Right lobe of liver (tissue), 6 donors: ENCODE results near the gene ADGRV1. TPM values are rescaled to one million over a fixed set of nuclear protein-coding genes. Genes with fewer than 3 reads are reported as not detected.

Experiments used
- ATAC-seq, 4 donors: fragments of 200-7000 bp; cut with Tn5 transposase; one replicate each; pipeline ENCODE4 v1.9.1; 2020; ENCODE audit warnings: mild to moderate bottlenecking in 4 of 4, moderate library complexity in 4 of 4
- DNase-seq, 3 donors: peaks; one replicate each; pipeline ENCODE4 v3.0.0-alpha.2; 2020
- H3K27ac ChIP-seq, 3 donors: fragments of 200-600 bp; one replicate each; pipeline ENCODE4 v1.8.0; 2022
- H3K27me3 ChIP-seq, 2 donors: fragments of 200-600 bp; one replicate each; pipeline ENCODE4 v1.8.0; 2022
- H3K36me3 ChIP-seq, 4 donors: fragments of 200-600 bp; sonication (generic) in 1 of 4; one replicate each; pipeline versions ENCODE4 v1.5.1 to v1.8.0; 2017 to 2022; ENCODE audit warnings: control low read depth in 1 of 4
- H3K4me1 ChIP-seq, 4 donors: fragments of 200-600 bp; sonication (generic) in 1 of 4; one replicate each; pipeline versions ENCODE4 v1.5.1 to v1.8.0; 2017 to 2022; ENCODE audit warnings: control low read depth in 1 of 4
- H3K4me3 ChIP-seq, 3 donors: fragments of 200-600 bp; one replicate each; pipeline ENCODE4 v1.8.0; 2022
- H3K9me3 ChIP-seq, 4 donors: fragments of 200-600 bp; sonication (generic) in 1 of 4; one replicate each; pipeline versions ENCODE4 v1.5.1 to v1.8.0; 2017 to 2022; ENCODE audit warnings: control low read depth in 1 of 4
- CTCF ChIP-seq, 4 donors: fragments of 200-600 bp in 3 of 4; fragments of 450-650 bp in 1 of 4; IDR thresholded peaks; one replicate each; pipeline versions ENCODE4 v1.5.1 to v1.8.0; 2016 to 2022; ENCODE audit warnings: antibody characterized with exemption in 4 of 4, mild to moderate bottlenecking in 2 of 4
- POLR2A ChIP-seq: fragments of 450-650 bp; IDR thresholded peaks from one replicate; pipeline ENCODE4 v1.6.1; 2017; ENCODE audit warnings: antibody characterized with exemption, mild to moderate bottlenecking
- WGBS: methylation state at CpG from one replicate; pipeline ENCODE4 v1.1.6; 2018; ENCODE audit warnings: low coverage, low lambda C conversion rate; ENCODE audit not compliant: insufficient coverage; ENCODE audit errors: missing lambda C conversion rate; 5-methylcytosine and 5-hydroxymethylcytosine counted together
- intact Hi-C, 2 donors: fragments of 100-400 bp; cut with DNase I; formaldehyde crosslinking; loops; one replicate each; pipeline versions ENCODE4 v1.11.2 to v1.14.1; 2022
- total RNA-seq, 6 experiments: library from RNA; depleted of rRNA in 2 of 6; stranded (reverse); fragments of >200 nt in 2 of 6; fragmentation: NEBNext Ultra II Directional in 3 of 6; extraction: Animal tissue kit (Norgen Biotek cat#: 25700) in 3 of 6; gene quantifications; one replicate each; pipeline versions ENCODE4 v1.1.0 to v1.2.4, GENCODE V29; 2016 to 2023
- donor health status: DM: no; HTN: yes; CAD: no.
- donor health status: DM: no; HTN: no; CAD: no.
- donor health status: DM: no; HTN: no; CAD: no.
- donor health status: DM: no; HTN: yes; CAD: no.
- donor health status: DM: no; HTN: yes; CAD: no.

The ADGRV1 gene
- total RNA-seq, 6 experiments from 2014 or later, result 4.5 to 15.9 (median 7.4) TPM

- ATAC-seq (no peak), DNase-seq (no peak)
- Histone ChIP-seq H3K9me3 (no peaks in the 10 kb centered on the region), H3K4me1 (peaks cover 0 to 44% (median 12%) of the 10 kb centered on the region in 4 donors), H3K4me3 (no peak overlapping the region), H3K36me3 (no peaks in the 10 kb centered on the region), H3K27ac (no peak overlapping the region), H3K27me3 (no peaks in the 10 kb centered on the region)
- TF ChIP-seq CTCF (IDR thresholded peaks at IDR 0.05) (no peak), POLR2A (no peak)
- intact Hi-C loops, result no loop called here
- 87% methylated on average over 6 of the region's 6 CpGs for WGBS
These were observed 466.1 kb downstream of the ADGRV1 start for GRCh38 chr5:91024727-91025126.

GRCh38 chr5:91025449-91025848 is 466.9 kb downstream of the ADGRV1 start:
- Histone ChIP-seq H3K36me3 (no peaks in the 10 kb centered on the region), H3K4me1 (peaks cover 0 to 50% (median 12%) of the 10 kb centered on the region in 4 donors), H3K27me3 (no peaks in the 10 kb centered on the region), H3K9me3 (no peaks in the 10 kb centered on the region), H3K4me3 (no peak overlapping the region), H3K27ac (peak overlapping the region in 2 of 3 donors; percentile 32 to 53)
- 86% methylated on average over 3 of the region's 3 CpGs for WGBS
- no peak for DNase-seq
- ATAC-seq, result no peak
- TF ChIP-seq CTCF (IDR thresholded peaks at IDR 0.05) (no peak), POLR2A (no peak)
- intact Hi-C loops, result no loop called here

- Histone ChIP-seq H3K4me1 (peaks cover 0 to 55% (median 14%) of the 10 kb centered on the region in 4 donors), H3K4me3 (no peak overlapping the region), H3K9me3 (no peaks in the 10 kb centered on the region), H3K27ac (peak overlapping the region in 2 of 3 donors; percentile 32 to 53), H3K27me3 (no peaks in the 10 kb centered on the region), H3K36me3 (no peaks in the 10 kb centered on the region)
- TF ChIP-seq CTCF (IDR thresholded peaks at IDR 0.05) (no peak), POLR2A (no peak)
- WGBS, result 100% methylated on average over 2 of the region's 2 CpGs
- DNase-seq (no peak), ATAC-seq (peak; percentile 40 to 55 (median 50))
- intact Hi-C loops, result no loop called here
These were observed 467.4 kb downstream of the ADGRV1 start for GRCh38 chr5:91025956-91026355.

GRCh38 chr5:91026466-91026865 is 467.9 kb downstream of the ADGRV1 start:
- no peaks in the 10 kb centered on the region for H3K9me3 ChIP-seq
- H3K36me3 ChIP-seq, result no peaks in the 10 kb centered on the region
- ATAC-seq (no peak), DNase-seq (no peak)
- 76% methylated on average over 4 of the region's 4 CpGs for WGBS
- TF ChIP-seq CTCF (IDR thresholded peaks at IDR 0.05) (no peak), POLR2A (no peak)
- peak overlapping the region in 2 of 3 donors; percentile 32 to 53 for H3K27ac ChIP-seq
- H3K4me3 ChIP-seq, result no peak overlapping the region
- intact Hi-C loops, result no loop called here
- H3K27me3 ChIP-seq, result no peaks in the 10 kb centered on the region
- peaks cover 0 to 56% (median 15%) of the 10 kb centered on the region in 4 donors for H3K4me1 ChIP-seq
